ENCODE measurements around the gene RARA.
A peak's percentile ranks its signal among the peaks of the same experiment; 100 is the strongest.
"Not testable (repeated sequence)": the region's sequence is repeated elsewhere in the genome, so short reads cannot be mapped to it uniquely, and the experiment has no call there.

The RARA gene

GRCh38 chr17:40377832-40378231 is 68.9 kb downstream of the RARA start:
- H3K27me3 ChIP-seq (ENCODE audit: insufficient read depth, low read length, poor library complexity), result no peaks in the 10 kb centered on the region
- ATAC-seq (ENCODE audit: insufficient read depth, low read depth), result no peak

DNA sequence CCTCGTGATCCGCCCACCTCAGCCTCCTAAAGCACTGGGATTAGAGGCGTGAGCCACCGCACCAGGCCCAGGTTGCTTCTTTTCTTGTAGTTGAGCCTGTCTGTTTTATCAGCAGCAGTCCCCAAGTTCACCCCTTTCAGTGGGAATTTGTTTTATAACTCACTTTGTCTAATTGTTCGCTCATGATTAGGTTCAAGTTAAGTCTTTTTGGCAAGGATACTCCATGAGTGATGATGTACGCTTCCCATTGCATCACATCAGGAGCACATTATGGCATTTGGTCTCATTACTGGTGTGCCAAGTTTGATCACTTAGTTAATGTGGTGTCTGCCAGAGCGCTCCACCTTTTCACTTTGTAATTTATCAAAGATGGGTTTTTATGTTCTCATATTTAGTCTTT is 70.0 kb downstream of the RARA start:
- H2AFZ ChIP-seq (ENCODE audit: low read depth, low read length), result no peak overlapping the region
- H3K36me3 ChIP-seq (ENCODE audit: insufficient read depth, low read length), result 0 out of 2 replicates have a peak, but pooled peaks cover 2% of the 10 kb centered on the region
- no peak overlapping the region for H3K27ac ChIP-seq (ENCODE audit: low read length)
- ATAC-seq (ENCODE audit: insufficient read depth, low read depth), result no peak
- no peaks in the 10 kb centered on the region for H3K9me3 ChIP-seq (ENCODE audit: insufficient read depth, low read length, severe bottlenecking)
- DNase-seq, result no peak
- H3K4me3 ChIP-seq (ENCODE audit: low read depth in 1 of 2, low read length in 2 of 2), result no peak overlapping the region
- no peaks in the 10 kb centered on the region for H3K27me3 ChIP-seq (ENCODE audit: insufficient read depth, low read length, poor library complexity)
- TF ChIP-seq EZH2 (IDR thresholded peaks at IDR 0.05; ENCODE audit: borderline replicate concordance, low read depth, low read length, severe bottlenecking) (no peak), CTCF (IDR thresholded peaks at IDR 0.05; ENCODE audit: borderline replicate concordance, extremely low read depth, low read length, poor library complexity, severe bottlenecking) (no peak)
- no peaks in the 10 kb centered on the region for H4K20me1 ChIP-seq (ENCODE audit: insufficient read depth, low read length)
- H3K4me2 ChIP-seq (ENCODE audit: insufficient read depth, low read length), result no peak overlapping the region
- H3K9ac ChIP-seq (ENCODE audit: low read depth, low read length), result no peak overlapping the region
- no peaks in the 10 kb centered on the region for H3K4me1 ChIP-seq (ENCODE audit: insufficient read depth, low read length)
- no peaks in the 10 kb centered on the region for H3K79me2 ChIP-seq (ENCODE audit: insufficient read depth, low read length)

More at GRCh38 chr17:40377832-40378231, 68.9 kb downstream of the RARA start:
- H3K4me3 ChIP-seq (ENCODE audit: low read depth in 1 of 2, low read length in 2 of 2), result no peak overlapping the region
- H3K4me1 ChIP-seq (ENCODE audit: insufficient read depth, low read length), result no peaks in the 10 kb centered on the region
- H3K9me3 ChIP-seq (ENCODE audit: insufficient read depth, low read length, severe bottlenecking), result no peaks in the 10 kb centered on the region
- DNase-seq, result no peak
- H3K79me2 ChIP-seq (ENCODE audit: insufficient read depth, low read length), result no peaks in the 10 kb centered on the region
- H3K9ac ChIP-seq (ENCODE audit: low read depth, low read length), result no peak overlapping the region
- H2AFZ ChIP-seq (ENCODE audit: low read depth, low read length), result no peak overlapping the region
- no peak overlapping the region for H3K4me2 ChIP-seq (ENCODE audit: insufficient read depth, low read length)
- TF ChIP-seq EZH2 (IDR thresholded peaks at IDR 0.05; ENCODE audit: borderline replicate concordance, low read depth, low read length, severe bottlenecking) (no peak), CTCF (IDR thresholded peaks at IDR 0.05; ENCODE audit: borderline replicate concordance, extremely low read depth, low read length, poor library complexity, severe bottlenecking) (no peak)
- H3K36me3 ChIP-seq (ENCODE audit: insufficient read depth, low read length), result no peaks in the 10 kb centered on the region
- H3K27ac ChIP-seq (ENCODE audit: low read length), result no peak overlapping the region
- no peaks in the 10 kb centered on the region for H4K20me1 ChIP-seq (ENCODE audit: insufficient read depth, low read length)

DNA sequence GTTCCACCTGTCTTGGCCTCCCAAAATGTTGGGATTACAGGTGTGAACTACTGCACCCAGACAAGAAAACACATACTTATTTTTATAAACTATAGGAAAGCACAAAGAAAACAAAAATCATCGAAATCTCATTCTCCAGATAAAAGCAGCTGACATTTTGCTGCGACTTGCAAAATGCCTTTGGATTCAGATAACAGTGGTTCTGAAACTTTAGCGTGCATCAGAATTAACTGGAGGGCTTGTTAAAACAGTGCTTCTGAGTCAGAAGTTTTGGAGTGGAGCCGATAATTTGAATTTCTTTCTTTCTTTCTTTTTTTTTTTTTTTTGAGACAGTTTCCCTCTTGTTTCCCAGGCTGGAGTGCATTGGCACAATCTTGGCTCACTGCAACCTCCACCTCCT is 73.3 kb downstream of the RARA start:
- H3K27me3 ChIP-seq (ENCODE audit: insufficient read depth, low read length, poor library complexity), result no peaks in the 10 kb centered on the region
- DNase-seq (no peak), ATAC-seq (ENCODE audit: insufficient read depth, low read depth) (no peak)
- H3K9ac ChIP-seq (ENCODE audit: low read depth, low read length), result no peak overlapping the region
- no peak overlapping the region for H3K4me2 ChIP-seq (ENCODE audit: insufficient read depth, low read length)
- H3K36me3 ChIP-seq (ENCODE audit: insufficient read depth, low read length), result peaks cover 17% of the 10 kb centered on the region; the same call in 1 of the 2 replicates
- no peaks in the 10 kb centered on the region for H3K4me1 ChIP-seq (ENCODE audit: insufficient read depth, low read length)
- no peak overlapping the region for H3K27ac ChIP-seq (ENCODE audit: low read length)
- TF ChIP-seq EZH2 (IDR thresholded peaks at IDR 0.05; ENCODE audit: borderline replicate concordance, low read depth, low read length, severe bottlenecking), result no peak
- TF ChIP-seq CTCF (IDR thresholded peaks at IDR 0.05; ENCODE audit: borderline replicate concordance, extremely low read depth, low read length, poor library complexity, severe bottlenecking), result no peak
- no peaks in the 10 kb centered on the region for H4K20me1 ChIP-seq (ENCODE audit: insufficient read depth, low read length)
- H2AFZ ChIP-seq (ENCODE audit: low read depth, low read length), result no peak overlapping the region
- H3K4me3 ChIP-seq (ENCODE audit: low read depth in 1 of 2, low read length in 2 of 2), result no peak overlapping the region
- no peaks in the 10 kb centered on the region for H3K79me2 ChIP-seq (ENCODE audit: insufficient read depth, low read length)
- no peaks in the 10 kb centered on the region for H3K9me3 ChIP-seq (ENCODE audit: insufficient read depth, low read length, severe bottlenecking)

- H3K27me3 ChIP-seq (ENCODE audit: insufficient read depth, low read length, poor library complexity); DNase-seq; H4K20me1 ChIP-seq (ENCODE audit: insufficient read depth, low read length); H3K4me2 ChIP-seq (ENCODE audit: insufficient read depth, low read length); H3K27ac ChIP-seq (ENCODE audit: low read length); H3K79me2 ChIP-seq (ENCODE audit: insufficient read depth, low read length); H3K4me3 ChIP-seq (ENCODE audit: low read depth in 1 of 2, low read length in 2 of 2); H3K9me3 ChIP-seq (ENCODE audit: insufficient read depth, low read length, severe bottlenecking); H3K9ac ChIP-seq (ENCODE audit: low read depth, low read length); H2AFZ ChIP-seq (ENCODE audit: low read depth, low read length); H3K4me1 ChIP-seq (ENCODE audit: insufficient read depth, low read length): not testable (repeated sequence)
- 0 out of 3 replicates have a peak, but pooled peaks have one; percentile 22 for ATAC-seq (ENCODE audit: insufficient read depth, low read depth)
- peaks cover 59% of the 10 kb centered on the region for H3K36me3 ChIP-seq (ENCODE audit: insufficient read depth, low read length)
Measured at GRCh38 chr17:40386555-40386954, 77.6 kb downstream of the RARA start.
